Lower lobe of right lung (tissue), 2 donors: Measurements from ENCODE around the gene ZNF22. TPM values are rescaled to one million over a fixed set of nuclear protein-coding genes. Genes with fewer than 3 reads are reported as not detected.

Experiments
- ATAC-seq, 2 donors: fragments of 200-7000 bp; cut with Tn5 transposase; one replicate each; pipeline ENCODE4 v1.9.1; 2020 to 2022; ENCODE audit warnings: mild to moderate bottlenecking in 2 of 2, moderate library complexity in 2 of 2
- DNase-seq: peaks from one replicate; pipeline ENCODE4 v3.0.0-alpha.2; 2020
- H3K27ac ChIP-seq: fragments of 200-600 bp; one replicate; pipeline ENCODE4 v1.8.0; 2022
- H3K27me3 ChIP-seq: fragments of 200-600 bp; one replicate; pipeline ENCODE4 v1.8.0; 2022; ENCODE audit warnings: low read depth
- H3K36me3 ChIP-seq: fragments of 200-600 bp; one replicate; pipeline ENCODE4 v1.8.0; 2022; ENCODE audit warnings: mild to moderate bottlenecking
- H3K4me1 ChIP-seq: fragments of 200-600 bp; one replicate; pipeline ENCODE4 v1.8.0; 2022
- H3K4me3 ChIP-seq: fragments of 200-600 bp; one replicate; pipeline ENCODE4 v1.8.0; 2022; ENCODE audit warnings: mild to moderate bottlenecking
- H3K9me3 ChIP-seq: fragments of 200-600 bp; one replicate; pipeline ENCODE4 v1.8.0; 2022
- intact Hi-C: fragments of 100-400 bp; cut with DNase I; formaldehyde crosslinking; loops from one replicate; pipeline ENCODE4 v1.11.0; 2022
- total RNA-seq: library from RNA; stranded (reverse); fragmentation: NEBNext Ultra II Directional; extraction: Animal tissue kit (Norgen Biotek cat#: 25700); gene quantifications from one replicate; pipeline ENCODE4 v1.2.1, GENCODE V29; 2021
- TF ChIP-seq, protein P1 (sequence below): fragments of 200-600 bp; IDR thresholded peaks from one replicate; pipeline ENCODE4 v1.8.0; 2022; ENCODE audit warnings: antibody characterized with exemption, mild to moderate bottlenecking
- donor health status: DM: no; HTN: yes; CAD: no; lungs with severe emphysema.

The ZNF22 gene
- total RNA-seq, 1 donor from 2014 or later, result 22.1 TPM

DNA sequence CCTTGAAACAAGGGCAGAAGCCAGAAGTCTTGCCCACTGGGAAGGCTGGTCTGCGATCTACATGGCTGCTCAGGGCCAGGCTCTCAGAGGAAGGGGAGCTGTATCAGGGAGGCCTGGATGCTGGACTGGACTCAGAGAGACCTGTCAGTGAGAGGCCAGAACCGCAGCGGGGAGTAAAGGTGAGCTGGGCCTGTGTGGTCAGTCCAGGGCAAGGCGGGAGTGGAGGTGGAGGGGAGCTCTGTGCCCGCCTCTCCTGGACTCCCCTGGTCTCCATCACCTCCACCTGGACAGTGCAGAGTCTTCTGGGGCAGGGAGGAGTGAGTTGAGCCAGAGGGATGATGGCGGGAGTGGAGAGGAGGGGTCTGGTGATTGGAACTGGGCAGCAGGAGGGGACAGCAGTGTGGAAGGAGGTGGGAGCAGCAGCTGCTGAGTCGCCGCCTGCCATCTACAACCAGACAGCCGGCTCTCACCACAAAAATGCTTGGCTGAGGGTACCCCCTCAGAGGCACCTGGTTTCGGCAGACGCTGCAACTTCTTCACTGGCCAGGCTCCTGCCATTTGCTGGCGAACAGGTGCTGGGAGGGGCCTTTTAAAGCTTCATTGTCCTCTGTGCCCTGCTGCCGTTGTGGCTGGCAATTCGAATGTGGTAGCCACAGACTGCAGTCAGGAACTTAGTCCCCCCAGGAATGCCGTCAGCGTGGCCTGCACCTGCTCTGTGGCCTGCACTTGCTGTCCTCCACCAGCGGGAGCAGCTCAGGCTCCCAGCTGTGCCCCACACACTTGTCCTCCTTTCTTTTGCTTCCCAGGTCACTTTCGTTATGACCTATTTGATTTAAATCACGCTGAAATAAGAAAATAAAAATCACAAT is 37.6 kb upstream of the ZNF22 start:
- ATAC-seq, result peak in 1 of 2 donors; percentile 23
- H3K4me1 ChIP-seq, result peaks cover 83% of the 10 kb centered on the region
- H3K27ac ChIP-seq, result peak overlapping the region; percentile 86
- peak overlapping the region; percentile 24 for H3K4me3 ChIP-seq
- TF ChIP-seq, protein P1, sequence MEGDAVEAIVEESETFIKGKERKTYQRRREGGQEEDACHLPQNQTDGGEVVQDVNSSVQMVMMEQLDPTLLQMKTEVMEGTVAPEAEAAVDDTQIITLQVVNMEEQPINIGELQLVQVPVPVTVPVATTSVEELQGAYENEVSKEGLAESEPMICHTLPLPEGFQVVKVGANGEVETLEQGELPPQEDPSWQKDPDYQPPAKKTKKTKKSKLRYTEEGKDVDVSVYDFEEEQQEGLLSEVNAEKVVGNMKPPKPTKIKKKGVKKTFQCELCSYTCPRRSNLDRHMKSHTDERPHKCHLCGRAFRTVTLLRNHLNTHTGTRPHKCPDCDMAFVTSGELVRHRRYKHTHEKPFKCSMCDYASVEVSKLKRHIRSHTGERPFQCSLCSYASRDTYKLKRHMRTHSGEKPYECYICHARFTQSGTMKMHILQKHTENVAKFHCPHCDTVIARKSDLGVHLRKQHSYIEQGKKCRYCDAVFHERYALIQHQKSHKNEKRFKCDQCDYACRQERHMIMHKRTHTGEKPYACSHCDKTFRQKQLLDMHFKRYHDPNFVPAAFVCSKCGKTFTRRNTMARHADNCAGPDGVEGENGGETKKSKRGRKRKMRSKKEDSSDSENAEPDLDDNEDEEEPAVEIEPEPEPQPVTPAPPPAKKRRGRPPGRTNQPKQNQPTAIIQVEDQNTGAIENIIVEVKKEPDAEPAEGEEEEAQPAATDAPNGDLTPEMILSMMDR, result peak; percentile 49
- DNase-seq, result no peak
- no peaks in the 10 kb centered on the region for H3K9me3 ChIP-seq
- intact Hi-C loops, result no loop called here
- no peaks in the 10 kb centered on the region for H3K36me3 ChIP-seq
- H3K27me3 ChIP-seq, result no peaks in the 10 kb centered on the region

DNA sequence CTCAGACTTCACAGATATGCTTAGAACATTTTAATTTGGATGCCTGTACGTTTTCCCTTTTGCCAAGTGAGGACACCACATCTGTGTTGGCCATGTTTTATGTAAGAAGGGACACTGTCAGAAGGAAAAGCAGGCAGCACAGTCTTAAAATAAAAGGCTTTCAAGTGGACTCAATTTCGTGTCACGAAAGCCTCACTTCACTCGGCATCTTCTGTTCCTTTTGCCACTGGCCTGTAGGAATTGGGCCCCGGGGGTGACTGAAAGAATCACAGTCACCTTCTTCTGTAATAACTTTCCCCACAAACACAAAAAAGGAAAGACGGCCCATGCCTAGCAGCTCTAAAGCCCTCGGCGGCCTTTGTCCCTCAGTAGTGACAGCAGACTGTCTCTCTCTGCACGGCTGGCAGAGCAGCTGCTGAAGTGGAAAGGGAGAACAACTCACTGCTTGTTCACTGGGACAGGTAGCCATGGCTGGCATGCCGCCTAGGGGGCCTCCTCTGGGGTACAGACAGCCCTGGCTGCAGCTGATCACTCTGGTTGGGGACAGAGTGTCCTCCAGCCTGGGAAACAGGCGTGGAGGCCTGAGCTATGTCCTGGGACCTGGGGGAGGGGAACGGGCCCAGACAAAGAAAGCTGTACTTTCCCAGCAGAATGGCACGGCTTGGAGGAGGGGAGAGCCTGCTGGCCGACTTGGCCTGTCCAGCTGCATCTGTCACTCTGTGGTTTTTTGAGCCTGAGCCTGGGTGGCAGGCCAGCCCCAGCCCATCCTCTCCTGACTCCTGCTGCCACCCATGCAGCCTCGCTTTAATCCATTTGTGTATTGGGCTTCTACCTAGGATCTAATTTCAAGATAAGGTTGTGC is 36.7 kb upstream of the ZNF22 start:
- DNase-seq (peak; percentile 85), ATAC-seq (peak; percentile 42 to 50)
- TF ChIP-seq, protein P1, result no peak
- Histone ChIP-seq H3K36me3 (no peaks in the 10 kb centered on the region), H3K27me3 (no peaks in the 10 kb centered on the region), H3K4me3 (peak overlapping the region; percentile 24), H3K27ac (peak overlapping the region; percentile 86), H3K4me1 (peaks cover 82% of the 10 kb centered on the region), H3K9me3 (no peaks in the 10 kb centered on the region)
- intact Hi-C loops, result no loop called here

DNA sequence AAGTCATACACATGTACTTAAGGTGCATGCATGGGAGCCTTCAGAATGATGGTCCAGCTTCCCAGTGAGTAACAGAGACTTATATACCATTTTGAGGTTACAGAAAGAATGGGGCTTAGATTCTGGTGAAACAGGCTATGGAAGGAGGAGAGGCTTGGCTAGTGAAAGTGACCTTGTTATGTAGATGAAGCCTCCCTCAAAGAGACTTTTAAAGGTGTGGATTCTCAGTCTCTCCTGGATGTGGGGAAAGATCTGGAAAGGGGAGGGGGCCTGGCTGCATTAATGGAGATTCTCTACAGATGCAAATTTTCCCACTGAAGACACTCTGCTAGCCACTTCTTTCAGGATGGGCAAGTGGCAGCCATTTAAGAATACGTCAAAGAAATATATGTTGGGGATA is 35.6 kb upstream of the ZNF22 start:
- ATAC-seq (no peak), DNase-seq (no peak)
- Histone ChIP-seq H3K27ac (peak overlapping the region; percentile 86), H3K27me3 (no peaks in the 10 kb centered on the region), H3K4me1 (peaks cover 87% of the 10 kb centered on the region), H3K9me3 (no peaks in the 10 kb centered on the region), H3K36me3 (peaks cover 7% of the 10 kb centered on the region), H3K4me3 (no peak overlapping the region)
- TF ChIP-seq, protein P1, result no peak
- intact Hi-C loops, result no loop called here

DNA sequence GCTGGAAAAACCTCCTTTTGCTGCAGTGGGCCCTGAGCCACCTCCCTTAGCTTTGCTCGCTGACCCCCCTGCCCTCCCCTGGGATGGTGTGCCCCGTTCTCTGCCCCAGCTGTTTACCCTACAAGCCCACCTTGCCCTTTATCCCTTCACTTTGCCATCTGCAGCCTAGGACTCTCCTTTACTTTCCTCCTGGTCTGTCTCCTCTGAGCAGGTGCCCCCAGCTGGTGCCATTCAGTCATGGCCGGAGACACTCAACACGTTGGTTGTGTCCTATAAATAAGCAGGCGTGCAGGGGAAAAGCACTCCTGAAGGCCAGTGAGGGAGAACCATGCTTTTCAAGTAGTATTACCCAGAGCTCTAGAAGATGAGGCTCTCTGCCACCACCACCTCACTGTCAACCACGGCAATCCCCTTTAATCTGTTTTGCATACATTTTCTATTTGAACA is 35.0 kb upstream of the ZNF22 start:
- ATAC-seq, result no peak
- H3K4me1 ChIP-seq, result peaks cover 81% of the 10 kb centered on the region
- DNase-seq, result no peak
- no peak overlapping the region for H3K4me3 ChIP-seq
- peak overlapping the region; percentile 86 for H3K27ac ChIP-seq
- H3K36me3 ChIP-seq, result peaks cover 10% of the 10 kb centered on the region
- H3K9me3 ChIP-seq, result no peaks in the 10 kb centered on the region
- TF ChIP-seq, protein P1, result no peak
- no peaks in the 10 kb centered on the region for H3K27me3 ChIP-seq
- intact Hi-C loops, result no loop called here

DNA sequence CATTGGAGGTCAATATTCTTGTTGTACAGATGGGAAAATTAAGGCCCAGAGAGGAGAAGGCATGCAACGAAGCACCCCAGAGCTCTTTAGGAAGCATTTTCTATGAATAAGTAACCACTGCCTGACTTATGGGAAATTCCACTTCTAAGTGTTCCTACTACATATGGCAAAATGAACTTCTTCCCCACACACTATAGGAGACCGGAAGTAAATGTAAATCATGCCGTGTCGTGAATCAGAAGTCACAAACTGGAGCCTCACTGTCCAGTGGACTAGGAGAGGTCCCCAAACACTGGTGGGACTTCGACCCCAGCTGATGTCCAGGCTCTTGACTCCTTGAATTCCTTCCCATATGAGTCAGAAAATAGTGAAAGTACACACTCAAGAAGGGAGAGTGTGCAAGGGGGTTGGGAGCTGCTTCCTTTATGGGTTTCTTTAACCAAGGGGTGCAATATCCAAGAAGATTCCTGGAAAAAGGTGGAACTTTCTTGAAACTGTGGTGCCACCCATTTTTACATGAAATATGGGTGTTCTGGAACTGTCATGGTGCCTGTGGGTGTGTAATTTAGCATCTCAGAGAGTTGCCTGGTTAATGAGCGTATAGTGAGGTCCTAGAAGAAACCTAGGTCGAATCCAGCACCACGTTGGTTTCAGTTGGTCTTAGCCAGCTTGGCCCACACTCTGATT is 34.5 kb upstream of the ZNF22 start:
- intact Hi-C loops, result no loop called here
- Histone ChIP-seq H3K27ac (peak overlapping the region; percentile 86), H3K4me1 (peaks cover 78% of the 10 kb centered on the region)

More for the DNA sequence above, 34.5 kb upstream of the ZNF22 start:
- Histone ChIP-seq H3K4me3 (no peak overlapping the region), H3K36me3 (peaks cover 16% of the 10 kb centered on the region), H3K9me3 (no peaks in the 10 kb centered on the region), H3K27me3 (no peaks in the 10 kb centered on the region)
- TF ChIP-seq, protein P1, result no peak
- no peak for DNase-seq
- no peak for ATAC-seq
